ENCODE results near the gene RXRB. TPM values are rescaled to one million over a fixed set of nuclear protein-coding genes. Genes with fewer than 3 reads are reported as not detected.

The RXRB gene
- total and polyA plus RNA-seq, 2 of the 8 experiments (the other 6 are each of a cell fraction or from before 2014, with no cell fraction given): 13.0 to 18.1 TPM

GRCh38 chr6:33202799-33203198 is 2.3 kb upstream of the RXRB start:
- Histone ChIP-seq H3K36me3 (ENCODE audit: control insufficient read depth in 2 of 4, insufficient read depth in 4 of 4, low read length in 3 of 4) (peaks cover 7 to 23% (median 14%) of the 10 kb centered on the region in 4 experiments), H3K79me2 (ENCODE audit: control insufficient read depth in 1 of 2, insufficient read depth in 2 of 2, low read length in 2 of 2) (peaks cover 3 to 22% of the 10 kb centered on the region in 2 experiments; a peak in 3 of 4 replicates), H2BK20ac (ENCODE audit: low read length) (no peak overlapping the region), H3K4me2 (ENCODE audit: insufficient read depth in 1 of 2, low read depth in 2 of 2, low read length in 2 of 2) (no peak overlapping the region; a peak in 1 of 4 replicates), H2BK5ac (ENCODE audit: low read depth, low read length) (no peak overlapping the region), H3K27me3 (replicated peaks in 1 of 4; ENCODE audit: control insufficient read depth in 3 of 4, extremely low read depth in 1 of 4, insufficient read depth in 3 of 4, low read length in 3 of 4) (peaks cover 9 to 28% (median 24%) of the 10 kb centered on the region in 4 experiments; a peak in 6 of 7 replicates), H3K79me1 (ENCODE audit: low read depth, low read length) (peaks cover 16% of the 10 kb centered on the region), H2AFZ (ENCODE audit: low read length) (no peak overlapping the region), H4K8ac (ENCODE audit: extremely low read depth, insufficient read depth, low read length) (no peak overlapping the region), H4K91ac (replicated peaks; ENCODE audit: insufficient read length, low read length) (no peak overlapping the region), H3K4me3 (ENCODE audit: extremely low read depth in 1 of 4, insufficient read depth in 2 of 4, low read depth in 3 of 4, low read length in 4 of 4) (no peak overlapping the region), H3K27ac (ENCODE audit: low read depth, low read length) (no peak overlapping the region), H3K23ac (ENCODE audit: insufficient read length) (no peak overlapping the region), H2AK5ac (ENCODE audit: low read depth, low read length) (no peak overlapping the region), H2BK15ac (ENCODE audit: low read length) (no peak overlapping the region), H3K4ac (replicated peaks; ENCODE audit: insufficient read length, low read depth, low read length) (no peak overlapping the region), H3K9ac (replicated peaks in 1 of 4; ENCODE audit: extremely low read depth in 1 of 4, low read depth in 3 of 4, low read length in 3 of 4) (no peak overlapping the region), H4K5ac (ENCODE audit: insufficient read length, low read depth, low read length) (no peak overlapping the region), H3K9me3 (ENCODE audit: insufficient read depth in 2 of 2, low read depth in 1 of 2, low read length in 1 of 2) (no peaks in the 10 kb centered on the region), H3K4me1 (replicated peaks in 1 of 4; ENCODE audit: control insufficient read depth in 3 of 4, insufficient read depth in 4 of 4, low read length in 3 of 4) (peaks cover 6 to 42% (median 12%) of the 10 kb centered on the region in 4 experiments), H3K23me2 (ENCODE audit: low read depth, low read length) (peaks cover 26% of the 10 kb centered on the region), H3K18ac (ENCODE audit: extremely low read depth, low read length) (no peak overlapping the region), H3K56ac (replicated peaks; ENCODE audit: insufficient read length, low read depth, low read length) (no peak overlapping the region), H3K14ac (ENCODE audit: insufficient read length) (no peak overlapping the region), H2BK12ac (ENCODE audit: low read depth, low read length) (no peak overlapping the region), H2BK120ac (replicated peaks; ENCODE audit: low read depth, low read length) (no peak overlapping the region), H4K20me1 (replicated peaks in 1 of 2; ENCODE audit: control insufficient read depth in 1 of 2, insufficient read depth in 2 of 2, low read length in 2 of 2) (peaks cover 5 to 18% of the 10 kb centered on the region in 2 experiments)
- FAIRE-seq: no peak
- POLR2A ChIA-PET (ENCODE audit: partially characterized antibody): interaction anchor here (1.2 to 1.8 kb wide), 3 partner anchors 9 to 69 kb away, joined by 3 to 4 read pairs (median 4); partner anchors contain the start of genes RPS18 and VPS52
- 97% methylated on average over 6 of the region's 6 CpGs; no CpG with 5 or more reads in 1 of the 2 experiments for WGBS, 2 experiments (ENCODE audit: extremely low coverage in 1 of 2, insufficient coverage in 1 of 2, insufficient read length in 1 of 2, insufficient replicate concordance in 2 of 2, low coverage in 1 of 2, low lambda C conversion rate in 2 of 2, missing lambda C conversion rate in 1 of 2)
- CTCF ChIA-PET (ENCODE audit: partially characterized antibody): interaction anchor here (0.6 to 1.5 kb wide), 5 partner anchors 8 to 203 kb away, joined by 3 to 6 read pairs (median 3); no protein-coding TSS in a partner anchor
- DNase-seq (ENCODE audit: low read depth in 1 of 2, low spot score in 2 of 2): no peak
- TF ChIP-seq KDM4A (IDR thresholded peaks at IDR 0.05; ENCODE audit: low read depth, low read length, severe bottlenecking): no peak
- no peak for TF ChIP-seq HDAC6 (IDR thresholded peaks at IDR 0.05; ENCODE audit: low read depth, low read length)
- TF ChIP-seq TAF7 (optimal IDR thresholded peaks at IDR 0.05; ENCODE audit: borderline replicate concordance, low read depth, low read length): no peak
- TF ChIP-seq MAX (IDR thresholded peaks at IDR 0.05): no peak
- TF ChIP-seq ATF2 (IDR thresholded peaks at IDR 0.05; ENCODE audit: low read length): no peak
- no peak for TF ChIP-seq NANOG (IDR thresholded peaks at IDR 0.05; ENCODE audit: insufficient read depth, low read depth, low read length, poor library complexity, severe bottlenecking)
- TF ChIP-seq RNF2 (IDR thresholded peaks at IDR 0.05; ENCODE audit: borderline replicate concordance, low read depth, low read length, missing control alignments, poor library complexity, severe bottlenecking): no peak
- no peak for TF ChIP-seq EGR1 (IDR thresholded peaks at IDR 0.05; ENCODE audit: borderline replicate concordance, low read depth, low read length)

Data from H1 (cell line).